Body of pancreas (tissue), 4 donors: ENCODE data around the gene RSPH10B.
"Not testable (repeated sequence)": the region's sequence is repeated elsewhere in the genome, so short reads cannot be mapped to it uniquely, and the experiment has no call there.

ENCODE experiments used
- CTCF ChIP-seq, 7 experiments: fragments of 450-650 bp in 4 of 7; fragments of 200-600 bp in 3 of 7; sonication (generic) in 3 of 7; IDR thresholded peaks; one replicate each; pipeline ENCODE4 v1.5.1; 2016 to 2019; ENCODE audit warnings: antibody characterized with exemption in 7 of 7
- POLR2A ChIP-seq, 3 donors: fragments of 450-650 bp; IDR thresholded peaks; one replicate each; pipeline ENCODE4 v1.6.1; 2016; ENCODE audit warnings: antibody characterized with exemption in 3 of 3, mild to moderate bottlenecking in 2 of 3

- not testable (repeated sequence) for TF ChIP-seq CTCF, POLR2A (IDR thresholded peaks at IDR 0.05)
Observed at GRCh38 chr7:6007835-6008590, 37.5 kb upstream of the RSPH10B start.
